Neural cell (in vitro differentiated cells): Measurements from ENCODE around the gene FOXO3. TPM values are rescaled to one million over a fixed set of nuclear protein-coding genes. Genes with fewer than 3 reads are reported as not detected.

Experiments
- H2AFZ ChIP-seq: fragments of 200-600, 300-800 bp; sonication (generic), shearing (Covaris generic); 2 replicates; pipeline ENCODE4 v1.6.0; 2014; ENCODE audit warnings: low read depth, mild to moderate bottlenecking, antibody characterized with exemption, low read length, moderate library complexity
- H3F3A ChIP-seq: fragments of 200-600 bp; shearing (Covaris generic); 2 replicates; pipeline ENCODE4 v1.6.1; 2016; ENCODE audit warnings: mild to moderate bottlenecking, moderate library complexity, mixed read lengths, antibody characterized with exemption, low read length; ENCODE audit not compliant: insufficient read depth, poor library complexity, severe bottlenecking
- H3K27ac ChIP-seq: fragments of 200-600, 300-800 bp; sonication (generic), shearing (Covaris generic); 2 replicates; pipeline ENCODE4 v1.5.1; 2014; ENCODE audit warnings: mild to moderate bottlenecking, low read length, moderate library complexity
- H3K27me3 ChIP-seq: fragments of 300-800, 200-600 bp; sonication (generic), shearing (Covaris generic); 2 replicates; pipeline ENCODE4 v1.6.0; 2014; ENCODE audit warnings: mild to moderate bottlenecking, low read depth, low read length, moderate library complexity; ENCODE audit not compliant: insufficient read depth
- H3K36me3 ChIP-seq: fragments of 300-800, 200-600 bp; sonication (generic), shearing (Covaris generic); 2 replicates; pipeline ENCODE4 v1.5.1; 2014; ENCODE audit warnings: mild to moderate bottlenecking, antibody characterized with exemption, low read length, moderate library complexity; ENCODE audit not compliant: insufficient read depth
- H3K4me2 ChIP-seq: fragments of 300-800, 200-600 bp; sonication (generic), shearing (Covaris generic); 2 replicates; pipeline ENCODE4 v1.6.0; 2014; ENCODE audit warnings: mild to moderate bottlenecking, low read length
- H3K4me3 ChIP-seq: fragments of 300-800, 200-600 bp; sonication (generic), shearing (Covaris generic); 2 replicates; pipeline ENCODE4 v1.5.1; 2014; ENCODE audit warnings: mild to moderate bottlenecking, low read length, moderate library complexity
- H3K79me2 ChIP-seq: fragments of 200-600 bp; shearing (Covaris generic); replicated peaks from 2 replicates; pipeline ENCODE4 v1.6.0; 2014; ENCODE audit warnings: mild to moderate bottlenecking, low read length, moderate library complexity; ENCODE audit not compliant: insufficient read depth
- H3K9ac ChIP-seq: fragments of 300-800, 200-600 bp; sonication (generic), shearing (Covaris generic); 2 replicates; pipeline ENCODE4 v1.6.1; 2016; ENCODE audit warnings: mild to moderate bottlenecking, low read length, mixed read lengths
- H3K9me2 ChIP-seq: fragments of 200-600 bp; shearing (Covaris generic); 2 replicates; pipeline ENCODE4 v1.6.1; 2016; ENCODE audit warnings: mild to moderate bottlenecking, low read length, mixed read lengths; ENCODE audit not compliant: insufficient read depth
- H3K9me3 ChIP-seq: fragments of 200-600, 300-800 bp; sonication (generic), shearing (Covaris generic); 2 replicates; pipeline ENCODE4 v1.6.1; 2016; ENCODE audit warnings: mild to moderate bottlenecking, mixed run types, low read length, moderate library complexity, mixed read lengths
- H4K20me1 ChIP-seq: fragments of 200-600 bp; shearing (Covaris generic); 2 replicates; pipeline ENCODE4 v1.6.1; 2016; ENCODE audit warnings: mild to moderate bottlenecking, mixed run types; ENCODE audit not compliant: insufficient read depth
- CTCF ChIP-seq: fragments of 450-650 bp; IDR thresholded peaks from 2 replicates; pipeline ENCODE4 v1.5.1; 2014; ENCODE audit warnings: antibody characterized with exemption, mild to moderate bottlenecking, moderate library complexity; ENCODE audit not compliant: poor library complexity, severe bottlenecking
- EP300 ChIP-seq: fragments of 450-650 bp; conservative IDR thresholded peaks from 2 replicates; pipeline ENCODE4 v1.6.1; 2014; ENCODE audit warnings: antibody characterized with exemption, mild to moderate bottlenecking, moderate library complexity; ENCODE audit not compliant: poor library complexity, severe bottlenecking
- EZH2 ChIP-seq: fragments of 200-600, 300-800 bp; shearing (Covaris generic), sonication (generic); IDR thresholded peaks from 2 replicates; pipeline ENCODE4 v1.6.1; 2014; ENCODE audit warnings: antibody characterized with exemption, low read length, borderline replicate concordance, mild to moderate bottlenecking; ENCODE audit not compliant: insufficient read depth, poor library complexity, severe bottlenecking
- MXI1 ChIP-seq: fragments of 450-650 bp; conservative IDR thresholded peaks from 2 replicates; pipeline ENCODE4 v1.6.1; 2014; ENCODE audit warnings: antibody characterized with exemption, mild to moderate bottlenecking; ENCODE audit not compliant: poor library complexity, severe bottlenecking
- POLR2AphosphoS5 ChIP-seq: IDR thresholded peaks from 2 replicates; pipeline ENCODE4 v1.6.1; 2012
- RAD21 ChIP-seq: fragments of 450-650 bp; conservative IDR thresholded peaks from 2 replicates; pipeline ENCODE4 v1.6.1; 2014; ENCODE audit warnings: antibody characterized with exemption, mild to moderate bottlenecking, moderate library complexity
- REST ChIP-seq: IDR thresholded peaks from 2 replicates; pipeline ENCODE4 v1.6.1; 2012; ENCODE audit warnings: borderline replicate concordance
- SMC3 ChIP-seq: fragments of 450-650 bp; conservative IDR thresholded peaks from 2 replicates; pipeline ENCODE4 v1.6.1; 2014; ENCODE audit warnings: antibody characterized with exemption, mild to moderate bottlenecking, moderate library complexity; ENCODE audit not compliant: poor library complexity
- TAF1 ChIP-seq: IDR thresholded peaks from 2 replicates; pipeline ENCODE4 v1.6.1; 2012; ENCODE audit warnings: low read depth
- polyA plus RNA-seq: library from polyadenylated mRNA; depleted of rRNA; stranded (reverse); fragments of >200 nt; gene quantifications from 2 replicates; pipeline ENCODE4 v1.2.3, GENCODE V29; 2014

The FOXO3 gene
- polyA plus RNA-seq, 1 donor from 2014 or later = 21.3 TPM

DNA sequence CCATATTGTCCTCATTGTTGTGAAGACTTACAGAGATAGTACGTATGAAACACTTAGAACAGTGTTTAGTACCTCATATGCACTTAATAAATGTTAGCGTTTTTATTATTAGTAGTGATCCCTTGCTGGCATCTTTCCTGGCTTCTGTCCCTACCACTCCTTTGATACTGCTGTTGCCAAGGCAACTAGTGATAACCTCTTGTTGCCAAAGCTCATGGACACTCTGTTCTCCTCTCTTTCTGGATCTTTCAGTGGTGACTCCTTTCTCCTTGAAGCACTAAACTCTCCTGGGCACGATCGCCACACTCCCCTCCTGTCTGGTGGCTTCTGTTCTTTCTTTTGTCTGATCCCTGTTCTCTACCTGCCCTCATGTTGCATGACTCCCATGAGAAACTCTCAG, 83.5 kb downstream of the FOXO3 start:
- Histone ChIP-seq H3K79me2 (no peaks in the 10 kb centered on the region), H3K9ac (no peak overlapping the region), H3K27ac (no peak overlapping the region), H3K27me3 (no peaks in the 10 kb centered on the region), H3K36me3 (no peaks in the 10 kb centered on the region), H3K4me2 (no peak overlapping the region), H3K9me2 (no peaks in the 10 kb centered on the region), H3K4me3 (no peak overlapping the region), H3K9me3 (no peaks in the 10 kb centered on the region), H4K20me1 (no peaks in the 10 kb centered on the region), H3F3A (no peaks in the 10 kb centered on the region), H2AFZ (no peak overlapping the region)
- no peak for TF ChIP-seq RAD21
- no peak for TF ChIP-seq TAF1
- TF ChIP-seq MXI1 = no peak
- no peak for TF ChIP-seq CTCF
- TF ChIP-seq EZH2 = no peak
- TF ChIP-seq POLR2AphosphoS5 = no peak
- no peak for TF ChIP-seq EP300
- TF ChIP-seq REST = no peak
- TF ChIP-seq SMC3 = no peak

GRCh38 chr6:108648191-108648590, 87.5 kb downstream of the FOXO3 start:
- H3K27ac ChIP-seq = no peak overlapping the region
- no peaks in the 10 kb centered on the region for H3K27me3 ChIP-seq
- H3K9me2 ChIP-seq = no peaks in the 10 kb centered on the region
- no peak overlapping the region for H3K4me2 ChIP-seq
- H3F3A ChIP-seq = no peaks in the 10 kb centered on the region
- no peak for TF ChIP-seq CTCF
- no peak for TF ChIP-seq REST
- TF ChIP-seq SMC3 = no peak
- no peak for TF ChIP-seq TAF1
- TF ChIP-seq RAD21 = no peak
- TF ChIP-seq EZH2 = no peak
- TF ChIP-seq MXI1 = no peak
- TF ChIP-seq POLR2AphosphoS5 = no peak
- TF ChIP-seq EP300 = no peak
- H3K9me3 ChIP-seq = no peaks in the 10 kb centered on the region
- no peak overlapping the region for H3K9ac ChIP-seq
- H4K20me1 ChIP-seq = no peaks in the 10 kb centered on the region
- H3K79me2 ChIP-seq = no peaks in the 10 kb centered on the region
- H2AFZ ChIP-seq = no peak overlapping the region
- H3K4me3 ChIP-seq = no peak overlapping the region
- H3K36me3 ChIP-seq = no peaks in the 10 kb centered on the region
